Umbilical cord (tissue), 2 donors: Measurements from ENCODE around the gene ZNF337. TPM values are rescaled to one million over a fixed set of nuclear protein-coding genes. Genes with fewer than 3 reads are reported as not detected.
"Not testable (repeated sequence)": the region's sequence is repeated elsewhere in the genome, so short reads cannot be mapped to it uniquely, and the experiment has no call there.

Source experiments
- DNase-seq: peaks from one replicate; pipeline ENCODE4 v3.0.0-alpha.2; 2015; ENCODE audit warnings: low spot score
- total RNA-seq: library from RNA; depleted of rRNA; stranded (reverse); fragments of >200 nt; gene quantifications from one replicate; pipeline ENCODE4 v1.2.3, GENCODE V29; 2014; ENCODE audit warnings: low replicate concordance; ENCODE audit not compliant: insufficient read depth

ZNF337 gene
- total RNA-seq, 1 donor from 2014 or later = 19.3 TPM

GRCh38 chr20:25695532-25696370, 902 bp downstream of the ZNF337 start:
- peak; percentile 3 for DNase-seq

- no peak for DNase-seq
These were observed 4.2 kb downstream of the ZNF337 start for GRCh38 chr20:25692499-25692898.

DNA sequence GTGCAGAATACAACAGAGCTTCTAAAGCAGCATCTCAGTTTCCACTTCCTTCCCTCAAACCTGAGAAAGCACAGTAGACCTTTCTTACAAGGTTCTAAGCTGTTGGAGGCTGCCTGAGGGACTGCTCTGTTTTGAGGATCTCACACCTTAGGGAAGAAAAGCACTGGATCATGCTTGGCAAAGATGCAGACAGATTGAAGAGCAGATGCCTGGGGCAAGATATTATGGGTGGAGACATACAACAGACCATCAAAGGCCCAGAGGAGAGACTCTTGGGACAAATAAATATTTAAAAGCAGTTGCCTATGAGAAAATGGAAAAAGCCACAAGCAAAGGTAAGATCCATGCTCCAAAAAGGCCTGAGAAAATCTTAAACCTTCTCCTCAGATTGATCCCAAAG, 6.2 kb downstream of the ZNF337 start:
- no peak for DNase-seq

DNA sequence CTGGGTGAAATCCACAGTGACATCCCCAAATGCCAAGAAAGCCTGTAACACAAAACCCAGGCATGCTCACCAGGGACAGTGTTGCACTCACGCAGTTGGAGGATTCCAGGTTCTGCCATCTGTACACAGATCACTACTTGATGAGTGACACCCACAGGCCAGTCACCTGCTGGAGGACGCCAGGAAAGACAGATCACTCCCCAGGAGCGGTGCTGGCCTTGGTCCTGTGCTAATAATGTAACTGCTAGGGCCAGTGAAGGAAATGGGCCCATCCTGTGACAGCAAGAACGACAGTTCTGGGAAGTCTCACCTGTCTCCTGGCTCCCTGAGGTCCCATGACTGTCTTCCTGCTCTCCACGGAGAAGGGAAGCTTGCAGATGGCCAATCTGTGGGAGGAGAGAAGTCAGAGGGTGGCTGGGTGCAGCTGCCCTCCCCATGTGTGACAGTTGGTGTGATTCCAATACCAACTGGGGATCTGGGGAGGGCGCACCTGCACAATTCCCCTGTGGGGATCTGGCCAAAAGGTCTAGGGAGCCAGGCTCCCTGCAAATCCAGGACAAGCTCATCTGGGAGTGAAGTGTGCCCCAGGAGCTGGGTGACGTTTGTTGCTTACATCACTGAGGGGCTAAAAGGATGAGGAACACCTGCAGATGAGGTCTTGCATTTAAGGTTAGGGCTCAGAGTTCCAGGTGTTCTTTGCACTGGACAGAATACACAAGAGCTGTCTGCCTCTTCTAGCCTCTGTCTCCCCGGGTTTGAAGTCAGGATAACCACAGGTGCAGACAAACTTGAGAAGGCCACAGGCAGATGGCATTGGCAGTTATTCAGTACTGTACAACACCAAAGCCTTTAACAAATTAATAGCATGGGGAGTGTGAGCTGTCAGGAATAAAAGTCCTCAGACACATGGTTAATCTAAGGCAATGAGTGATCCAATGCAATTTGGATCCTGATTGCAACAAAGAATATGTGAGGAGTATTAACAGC, 10.3 kb downstream of the ZNF337 start:
- no peak for DNase-seq

DNA sequence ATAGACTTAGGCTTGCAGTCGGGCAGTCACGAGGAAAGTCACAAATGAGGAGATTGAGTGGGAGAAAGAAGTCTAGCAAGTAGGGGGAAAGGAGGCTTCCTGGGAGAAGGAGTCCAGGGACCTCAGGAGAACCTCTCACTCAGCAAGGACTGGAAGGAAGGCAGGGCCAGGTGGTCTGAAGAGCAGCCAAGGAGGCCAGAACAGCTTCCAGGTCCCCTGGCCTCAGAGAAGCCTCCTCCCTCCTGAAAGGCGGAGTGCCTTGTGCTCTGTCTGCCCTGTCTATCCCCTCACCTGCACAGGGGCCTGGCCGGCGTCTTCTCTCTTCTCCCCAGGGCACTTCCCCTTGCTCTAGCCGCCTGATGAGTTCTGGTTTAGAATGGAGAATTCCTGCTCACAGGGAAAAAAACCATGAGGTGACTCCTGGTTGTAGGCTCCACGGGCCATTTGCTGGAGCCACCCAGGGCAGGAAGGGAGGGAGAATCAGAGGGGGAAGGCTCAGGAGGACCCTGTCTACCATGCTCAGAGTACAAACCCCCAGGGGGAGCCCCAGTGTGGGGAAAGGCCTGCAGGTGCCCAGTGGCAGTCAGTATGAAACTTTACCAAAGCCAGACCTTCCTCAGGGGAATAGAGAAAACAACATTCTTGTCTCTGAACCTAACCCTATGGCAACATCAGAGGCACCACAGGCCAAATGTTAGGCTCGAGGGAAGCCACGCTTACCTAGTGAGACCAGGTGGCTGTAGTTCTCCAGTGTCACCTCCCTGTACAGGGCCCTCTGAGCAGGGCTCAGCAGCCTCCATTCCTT, 11.2 kb downstream of the ZNF337 start:
- no peak for DNase-seq

DNA sequence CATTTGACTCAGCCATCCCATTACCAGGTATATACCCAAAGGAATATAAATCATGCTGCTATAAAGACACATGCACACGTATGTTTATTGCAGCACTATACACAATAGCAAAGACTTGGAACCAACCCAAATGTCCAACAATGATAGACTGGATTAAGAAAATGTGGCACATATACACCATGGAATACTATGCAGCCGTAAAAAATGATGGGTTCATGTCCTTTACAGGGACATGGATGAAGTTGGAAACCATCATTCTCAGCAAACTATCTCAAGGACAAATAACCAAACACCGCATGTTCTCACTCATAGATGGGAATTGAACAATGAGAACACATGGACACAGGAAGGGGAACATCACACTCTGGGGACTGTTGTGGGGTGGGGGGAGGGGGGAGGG, 12.8 kb downstream of the ZNF337 start:
- not testable (repeated sequence) for DNase-seq

- DNase-seq = no peak
These were observed 13.6 kb downstream of the ZNF337 start for GRCh38 chr20:25683050-25683449.

GRCh38 chr20:25676164-25676809, 20.4 kb downstream of the ZNF337 start:
- peak; percentile 14 for DNase-seq

DNA sequence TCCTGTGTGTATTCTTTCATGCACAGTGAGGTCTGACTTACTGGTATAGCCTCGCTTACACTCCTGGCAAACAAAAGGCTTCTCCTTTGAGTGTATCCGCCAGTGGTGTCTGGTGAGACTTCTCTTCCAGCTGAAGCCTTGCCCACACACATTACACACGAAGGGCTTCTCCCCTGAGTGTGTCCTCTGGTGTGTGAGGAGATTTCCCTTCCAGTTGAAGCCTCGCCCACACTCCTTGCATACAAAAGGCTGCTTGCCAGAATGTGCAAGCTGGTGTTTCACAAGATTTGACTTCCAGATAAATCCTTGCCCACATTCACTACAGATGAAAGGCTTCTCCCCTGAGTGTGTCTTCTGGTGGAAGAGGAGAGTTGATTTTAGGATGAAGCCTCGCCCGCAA, 21.5 kb downstream of the ZNF337 start:
- DNase-seq = no peak

DNA sequence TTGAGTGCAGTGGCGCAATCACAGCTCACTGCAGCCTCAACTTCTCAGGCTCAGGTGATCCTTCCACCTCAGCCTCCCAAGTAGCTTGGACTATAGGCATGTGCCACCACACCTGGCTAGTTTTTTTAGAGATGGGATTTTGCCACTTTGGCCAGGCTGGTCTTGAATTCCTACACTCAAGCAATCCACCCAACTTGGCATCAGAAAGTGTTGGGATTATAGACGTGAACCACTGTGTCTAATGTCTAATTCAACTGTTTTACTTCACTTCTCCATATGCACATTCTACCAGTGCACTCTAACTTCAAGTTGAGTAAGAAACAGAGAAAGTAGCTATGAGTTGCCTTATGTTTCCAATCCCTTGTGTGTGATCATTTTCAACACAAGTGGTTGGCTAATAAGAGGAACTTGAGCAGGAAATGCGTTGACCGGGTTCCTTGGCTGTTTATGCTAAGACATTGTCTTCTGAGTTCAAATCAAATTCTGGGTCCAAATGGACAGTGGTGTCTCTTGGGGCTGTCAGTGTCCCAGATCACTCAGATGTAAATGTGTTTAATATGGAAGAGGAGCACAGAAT, 23.9 kb downstream of the ZNF337 start:
- DNase-seq = no peak

DNA sequence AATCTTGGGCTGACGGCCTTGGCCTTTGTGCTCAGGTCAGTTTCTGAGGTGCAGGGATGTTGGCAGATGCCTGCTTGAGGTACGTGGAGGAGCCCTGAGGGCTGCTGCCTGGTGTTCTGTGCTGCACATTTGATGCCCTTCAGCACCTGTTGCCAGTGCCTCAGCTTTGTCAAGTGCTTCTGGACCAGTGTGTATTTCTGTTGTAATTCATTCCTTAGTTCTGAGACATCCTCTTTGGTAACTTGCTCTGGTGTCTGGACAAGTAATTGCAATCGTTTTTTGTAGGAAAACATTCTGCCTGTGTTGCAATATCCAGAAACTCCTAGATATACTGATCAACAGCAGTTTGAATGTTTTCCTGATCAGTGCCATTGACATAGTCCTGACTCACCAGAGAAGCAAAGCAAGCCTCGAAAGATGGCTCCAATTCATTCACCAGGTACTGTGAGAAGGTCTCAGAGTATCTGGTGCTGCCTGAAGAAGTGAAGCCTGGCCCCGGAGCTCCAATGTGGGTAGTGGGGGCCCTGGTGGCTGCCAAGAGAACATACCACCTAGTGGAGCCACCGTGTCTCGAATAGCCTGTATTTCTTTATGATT, 26.7 kb downstream of the ZNF337 start:
- DNase-seq = no peak

DNA sequence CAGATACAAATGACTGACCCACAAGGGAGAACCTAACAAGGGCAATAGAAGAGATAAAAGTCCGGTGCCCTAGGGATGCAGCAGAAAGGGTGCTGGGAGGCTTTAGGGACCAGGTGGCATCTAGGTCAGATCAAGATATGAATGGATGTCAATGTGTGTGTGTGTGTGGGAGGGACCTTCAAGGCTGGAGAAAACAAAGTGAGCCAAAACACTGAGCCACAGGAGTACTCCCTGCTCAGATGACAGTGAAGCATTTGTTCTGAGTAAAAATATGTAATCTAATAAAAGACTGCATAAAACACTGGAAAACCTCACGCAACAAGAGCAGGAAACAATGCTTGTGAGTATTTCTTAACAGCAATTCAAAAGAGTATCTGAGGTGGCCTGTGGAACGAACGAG, 28.2 kb downstream of the ZNF337 start:
- no peak for DNase-seq

GRCh38 chr20:25659999-25660398, 36.7 kb downstream of the ZNF337 start:
- no peak for DNase-seq

DNA sequence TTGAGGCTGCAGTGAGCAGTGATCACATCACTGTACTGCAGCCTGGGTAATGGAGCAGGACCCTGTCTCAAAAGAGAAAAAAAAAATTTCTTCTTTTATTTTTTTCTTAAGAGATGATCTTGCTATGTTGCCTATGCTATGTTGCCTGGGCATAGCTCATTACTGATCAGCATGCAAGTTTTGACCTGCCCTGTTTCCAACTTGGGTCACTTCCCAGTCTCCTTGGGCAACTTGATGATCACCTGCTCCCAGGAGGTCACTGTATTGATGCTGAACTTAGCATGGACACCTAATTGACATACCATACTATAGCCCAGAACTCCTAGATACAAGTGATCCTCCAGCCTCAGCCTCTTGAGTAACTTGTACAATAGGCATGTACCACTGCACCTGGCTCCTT, 42.2 kb downstream of the ZNF337 start:
- no peak for DNase-seq

GRCh38 chr20:25652866-25653265, 43.8 kb downstream of the ZNF337 start:
- not testable (repeated sequence) for DNase-seq

DNA sequence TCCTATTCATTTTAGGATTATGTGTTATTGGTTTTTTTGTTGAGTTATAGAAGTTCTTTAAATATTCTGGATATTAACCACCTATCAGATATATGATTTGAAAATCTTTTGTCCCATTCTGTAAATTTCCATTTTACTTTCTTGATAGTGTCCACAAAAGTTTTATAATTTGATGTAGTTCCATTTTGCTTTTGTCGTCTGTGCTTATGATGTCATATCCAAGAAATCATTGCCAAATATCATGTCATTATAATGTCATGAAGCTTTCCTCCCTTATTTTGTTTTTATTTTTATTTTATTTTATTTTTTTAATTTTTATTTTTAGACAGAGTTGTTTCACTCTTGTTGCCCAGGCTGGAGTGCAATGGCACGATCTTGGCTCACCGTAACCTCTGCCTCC, 51.8 kb downstream of the ZNF337 start:
- no peak for DNase-seq

GRCh38 chr20:25643716-25644115, 52.9 kb downstream of the ZNF337 start:
- DNase-seq = no peak

DNA sequence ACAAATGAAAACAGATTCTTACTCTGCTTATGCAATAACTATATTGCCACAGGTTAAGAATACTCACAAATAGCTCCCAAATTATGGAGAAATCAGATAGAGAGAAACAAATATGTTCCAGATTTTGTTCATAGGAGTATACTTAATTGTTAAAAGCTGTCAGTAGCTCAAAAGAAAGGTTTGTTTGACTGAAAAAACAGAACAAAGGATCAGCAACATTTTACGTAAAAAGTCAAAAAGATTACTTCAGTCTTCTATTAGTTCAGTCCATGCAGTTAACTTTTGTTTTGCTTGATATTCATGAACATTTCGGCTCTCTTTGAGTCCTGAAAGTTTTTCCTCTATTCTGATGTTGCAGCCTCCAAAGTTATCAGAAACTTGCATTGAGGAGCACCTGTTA, 59.4 kb downstream of the ZNF337 start:
- no peak for DNase-seq

- DNase-seq = no peak
These were observed 63.5 kb downstream of the ZNF337 start for GRCh38 chr20:25632940-25633790.
